ENCODE data around the gene NCKAP5. TPM values are rescaled to one million over a fixed set of nuclear protein-coding genes. Genes with fewer than 3 reads are reported as not detected.

Gene NCKAP5
- total RNA-seq, 2 donors from 2014 or later: not detected

- H3K4me1 Mint-ChIP-seq (ENCODE audit: low read depth): no peaks in the 10 kb centered on the region
- ATAC-seq (replicated peaks in 1 of 2) (no peak), DNase-seq (no peak)
- no peak overlapping the region for H3K27ac Mint-ChIP-seq
- H3K27me3 Mint-ChIP-seq (ENCODE audit: low read depth): no peaks in the 10 kb centered on the region
- no peak overlapping the region for H3K4me3 Mint-ChIP-seq
- H3K9me3 Mint-ChIP-seq: peaks cover 8 to 9% of the 10 kb centered on the region in 2 donors
- peaks cover 0 to 1% of the 10 kb centered on the region in 2 donors for H3K36me3 Mint-ChIP-seq (ENCODE audit: insufficient read depth in 2 of 2)
These were observed 598.8 kb downstream of the NCKAP5 start for GRCh38 chr2:132969371-132969985.

GRCh38 chr2:132965460-132965859, 602.8 kb downstream of the NCKAP5 start:
- no peaks in the 10 kb centered on the region for H3K4me1 Mint-ChIP-seq (ENCODE audit: low read depth)
- H3K4me3 Mint-ChIP-seq: no peak overlapping the region
- H3K36me3 Mint-ChIP-seq (ENCODE audit: insufficient read depth in 2 of 2): peaks cover 0 to 1% of the 10 kb centered on the region in 2 donors
- DNase-seq (no peak), ATAC-seq (replicated peaks in 1 of 2) (no peak)
- peaks cover 7 to 8% of the 10 kb centered on the region in 2 donors for H3K9me3 Mint-ChIP-seq
- no peak overlapping the region for H3K27ac Mint-ChIP-seq
- H3K27me3 Mint-ChIP-seq (ENCODE audit: low read depth): no peaks in the 10 kb centered on the region

- Mint-ChIP-seq H3K9me3 (peaks cover 7 to 8% of the 10 kb centered on the region in 2 donors), H3K4me1 (ENCODE audit: low read depth) (no peaks in the 10 kb centered on the region), H3K27ac (no peak overlapping the region), H3K4me3 (no peak overlapping the region), H3K27me3 (ENCODE audit: low read depth) (no peaks in the 10 kb centered on the region), H3K36me3 (ENCODE audit: insufficient read depth in 2 of 2) (peaks cover 0 to 1% of the 10 kb centered on the region in 2 donors)
- DNase-seq: no peak
- no peak for ATAC-seq (replicated peaks in 1 of 2)
These were observed 605.1 kb downstream of the NCKAP5 start for GRCh38 chr2:132963161-132963560.

- H3K27ac Mint-ChIP-seq: no peak overlapping the region
- peaks cover 5 to 8% of the 10 kb centered on the region in 2 donors for H3K9me3 Mint-ChIP-seq
- no peaks in the 10 kb centered on the region for H3K36me3 Mint-ChIP-seq (ENCODE audit: insufficient read depth in 2 of 2)
- no peaks in the 10 kb centered on the region for H3K4me1 Mint-ChIP-seq (ENCODE audit: low read depth)
- no peak overlapping the region for H3K4me3 Mint-ChIP-seq
- H3K27me3 Mint-ChIP-seq (ENCODE audit: low read depth): no peaks in the 10 kb centered on the region
- ATAC-seq (replicated peaks in 1 of 2) (no peak), DNase-seq (no peak)
These were observed 609.4 kb downstream of the NCKAP5 start for GRCh38 chr2:132958887-132959286.

- no peak for ATAC-seq (replicated peaks in 1 of 2)
- Mint-ChIP-seq H3K9me3 (peaks cover 5 to 8% of the 10 kb centered on the region in 2 donors), H3K4me3 (no peak overlapping the region), H3K27me3 (ENCODE audit: low read depth) (no peaks in the 10 kb centered on the region), H3K27ac (no peak overlapping the region), H3K36me3 (ENCODE audit: insufficient read depth in 2 of 2) (no peaks in the 10 kb centered on the region), H3K4me1 (ENCODE audit: low read depth) (no peaks in the 10 kb centered on the region)
- DNase-seq: no peak
These were observed 612.2 kb downstream of the NCKAP5 start for GRCh38 chr2:132955871-132956615.

GRCh38 chr2:132953771-132954170, 614.5 kb downstream of the NCKAP5 start:
- Mint-ChIP-seq H3K4me3 (no peak overlapping the region), H3K27me3 (ENCODE audit: low read depth) (no peaks in the 10 kb centered on the region), H3K36me3 (ENCODE audit: insufficient read depth in 2 of 2) (no peaks in the 10 kb centered on the region), H3K9me3 (peaks cover 3 to 6% of the 10 kb centered on the region in 2 donors), H3K4me1 (ENCODE audit: low read depth) (no peaks in the 10 kb centered on the region), H3K27ac (no peak overlapping the region)
- ATAC-seq (replicated peaks in 1 of 2) (no peak), DNase-seq (no peak)

- DNase-seq (no peak), ATAC-seq (replicated peaks in 1 of 2) (no peak)
- no peak overlapping the region for H3K27ac Mint-ChIP-seq
- no peaks in the 10 kb centered on the region for H3K36me3 Mint-ChIP-seq (ENCODE audit: insufficient read depth in 2 of 2)
- peaks cover 0 to 5% of the 10 kb centered on the region in 2 donors for H3K9me3 Mint-ChIP-seq
- no peak overlapping the region for H3K4me3 Mint-ChIP-seq
- no peaks in the 10 kb centered on the region for H3K27me3 Mint-ChIP-seq (ENCODE audit: low read depth)
- no peaks in the 10 kb centered on the region for H3K4me1 Mint-ChIP-seq (ENCODE audit: low read depth)
These were observed 617.1 kb downstream of the NCKAP5 start for GRCh38 chr2:132951008-132951714.

- DNase-seq (no peak), ATAC-seq (replicated peaks in 1 of 2) (no peak)
- H3K4me3 Mint-ChIP-seq: no peak overlapping the region
- no peak overlapping the region for H3K27ac Mint-ChIP-seq
- no peaks in the 10 kb centered on the region for H3K36me3 Mint-ChIP-seq (ENCODE audit: insufficient read depth in 2 of 2)
- no peaks in the 10 kb centered on the region for H3K27me3 Mint-ChIP-seq (ENCODE audit: low read depth)
- H3K9me3 Mint-ChIP-seq: peaks cover 0 to 2% of the 10 kb centered on the region in 2 donors
- H3K4me1 Mint-ChIP-seq (ENCODE audit: low read depth): no peaks in the 10 kb centered on the region
These were observed 619.2 kb downstream of the NCKAP5 start for GRCh38 chr2:132949108-132949507.

GRCh38 chr2:132948211-132948610, 620.1 kb downstream of the NCKAP5 start:
- Mint-ChIP-seq H3K9me3 (peaks cover 0 to 2% of the 10 kb centered on the region in 2 donors), H3K27ac (no peak overlapping the region)

GRCh38 chr2:132943829-132944228, 624.4 kb downstream of the NCKAP5 start:
- Mint-ChIP-seq H3K4me1 (ENCODE audit: low read depth) (no peaks in the 10 kb centered on the region), H3K9me3 (peaks cover 0 to 2% of the 10 kb centered on the region in 2 donors), H3K36me3 (ENCODE audit: insufficient read depth in 2 of 2) (no peaks in the 10 kb centered on the region), H3K27ac (no peak overlapping the region), H3K4me3 (no peak overlapping the region), H3K27me3 (ENCODE audit: low read depth) (no peaks in the 10 kb centered on the region)
- DNase-seq (no peak), ATAC-seq (replicated peaks in 1 of 2) (no peak)

More at GRCh38 chr2:132948211-132948610, 620.1 kb downstream of the NCKAP5 start:
- Mint-ChIP-seq H3K36me3 (ENCODE audit: insufficient read depth in 2 of 2) (no peaks in the 10 kb centered on the region), H3K4me1 (ENCODE audit: low read depth) (no peaks in the 10 kb centered on the region), H3K4me3 (no peak overlapping the region), H3K27me3 (ENCODE audit: low read depth) (no peaks in the 10 kb centered on the region)
- ATAC-seq (replicated peaks in 1 of 2) (no peak), DNase-seq (no peak)

- H3K9me3 Mint-ChIP-seq: no peaks in the 10 kb centered on the region
- H3K27ac Mint-ChIP-seq: no peak overlapping the region
- ATAC-seq (replicated peaks in 1 of 2): no peak
- H3K36me3 Mint-ChIP-seq (ENCODE audit: insufficient read depth in 2 of 2): no peaks in the 10 kb centered on the region
- H3K27me3 Mint-ChIP-seq (ENCODE audit: low read depth): no peaks in the 10 kb centered on the region
- no peaks in the 10 kb centered on the region for H3K4me1 Mint-ChIP-seq (ENCODE audit: low read depth)
- H3K4me3 Mint-ChIP-seq: no peak overlapping the region
- DNase-seq: no peak
These were observed 626.8 kb downstream of the NCKAP5 start for GRCh38 chr2:132941296-132942020.

GRCh38 chr2:132937629-132938028, 630.6 kb downstream of the NCKAP5 start:
- Mint-ChIP-seq H3K27ac (no peak overlapping the region), H3K4me3 (no peak overlapping the region), H3K27me3 (ENCODE audit: low read depth) (no peaks in the 10 kb centered on the region), H3K36me3 (ENCODE audit: insufficient read depth in 2 of 2) (no peaks in the 10 kb centered on the region), H3K4me1 (ENCODE audit: low read depth) (no peaks in the 10 kb centered on the region), H3K9me3 (no peaks in the 10 kb centered on the region)
- DNase-seq: no peak
- ATAC-seq (replicated peaks in 1 of 2): no peak

GRCh38 chr2:132936791-132937190, 631.5 kb downstream of the NCKAP5 start:
- DNase-seq (no peak), ATAC-seq (replicated peaks in 1 of 2) (no peak)
- H3K36me3 Mint-ChIP-seq (ENCODE audit: insufficient read depth in 2 of 2): no peaks in the 10 kb centered on the region
- no peaks in the 10 kb centered on the region for H3K27me3 Mint-ChIP-seq (ENCODE audit: low read depth)
- no peak overlapping the region for H3K27ac Mint-ChIP-seq
- no peak overlapping the region for H3K4me3 Mint-ChIP-seq
- H3K9me3 Mint-ChIP-seq: no peaks in the 10 kb centered on the region
- H3K4me1 Mint-ChIP-seq (ENCODE audit: low read depth): no peaks in the 10 kb centered on the region

Measured in activated T-cell treated with anti-CD3 and anti-CD28 coated beads, Interleukin-2, amount 50 U/mL, for 72 hours (primary cell).